H1 (cell line): ENCODE data around the gene NR3C2. TPM values are rescaled to one million over a fixed set of nuclear protein-coding genes. Genes with fewer than 3 reads are reported as not detected.

ENCODE experiments used
- CTCF ChIA-PET: fragments of 300-600 bp; sonication (Branson Sonifier 250); formaldehyde crosslinking; loops from one replicate; lab custom pipeline; 2021; ENCODE audit not compliant: partially characterized antibody; lab: Charles Lee
- POLR2A ChIA-PET: fragments of 300-600 bp; sonication (Branson Sonifier 250); formaldehyde crosslinking; loops from one replicate; lab custom pipeline; 2021; ENCODE audit warnings: inconsistent platforms; ENCODE audit not compliant: partially characterized antibody; lab: Charles Lee
- DNase-seq, 2 experiments: peaks; one replicate each; pipeline versions ENCODE4 v3.0.0 to v3.0.0-alpha.2; 2010 to 2022; ENCODE audit warnings: low spot score in 2 of 2, low read depth in 1 of 2, mixed read lengths in 1 of 2
- FAIRE-seq: peaks from 2 replicates; lab custom pipeline; 2011; peaks lifted over from hg19 to GRCh38; lab: Jason Lieb, UNC
- H2AFZ ChIP-seq: 2 replicates; pipeline ENCODE4 v1.8.1; 2012; ENCODE audit warnings: low read length, inconsistent platforms
- H2AK5ac ChIP-seq: 2 replicates; pipeline ENCODE4 v1.6.1; 2013; ENCODE audit warnings: low read depth, low read length
- H2BK120ac ChIP-seq: replicated peaks from 2 replicates; pipeline ENCODE3; 2013; ENCODE audit warnings: low read depth, low read length, inconsistent platforms
- H2BK12ac ChIP-seq: 2 replicates; pipeline ENCODE4 v1.6.1; 2013; ENCODE audit warnings: low read depth, low read length
- H2BK15ac ChIP-seq: 2 replicates; pipeline ENCODE4 v1.6.1; 2013; ENCODE audit warnings: low read length
- H2BK20ac ChIP-seq: 2 replicates; pipeline ENCODE4 v1.6.1; 2013; ENCODE audit warnings: low read length
- H2BK5ac ChIP-seq: 2 replicates; pipeline ENCODE4 v1.6.1; 2013; ENCODE audit warnings: low read depth, low read length
- H3K14ac ChIP-seq: 2 replicates; pipeline ENCODE4 v1.6.1; 2013; ENCODE audit warnings: inconsistent platforms; ENCODE audit not compliant: insufficient read length
- H3K18ac ChIP-seq: 2 replicates; pipeline ENCODE4 v1.6.1; 2013; ENCODE audit warnings: low read length; ENCODE audit errors: extremely low read depth
- H3K23ac ChIP-seq: 2 replicates; pipeline ENCODE4 v1.6.1; 2013; ENCODE audit warnings: inconsistent platforms; ENCODE audit not compliant: insufficient read length
- H3K23me2 ChIP-seq: 2 replicates; pipeline ENCODE4 v1.6.1; 2013; ENCODE audit warnings: low read depth, low read length
- H3K27ac ChIP-seq: 2 replicates; pipeline ENCODE4 v1.6.1; 2011; ENCODE audit warnings: low read depth, low read length, inconsistent platforms
- H3K27me3 ChIP-seq, 4 experiments: replicated peaks in 1 of 4; 1 replicate in 1 of 4; 2 replicates in 3 of 4; pipeline versions ENCODE4 v1.6.1 to v1.8.1; 2011 to 2013; ENCODE audit warnings: low read length in 3 of 4, mild to moderate bottlenecking in 3 of 4, inconsistent platforms in 2 of 4, mixed read lengths in 2 of 4, moderate library complexity in 1 of 4; ENCODE audit not compliant: control insufficient read depth in 3 of 4, insufficient read depth in 3 of 4; ENCODE audit errors: extremely low read depth in 1 of 4
- H3K36me3 ChIP-seq, 4 experiments: 2 replicates each; pipeline versions ENCODE4 v1.6.1 to v1.8.1; 2011 to 2013; ENCODE audit warnings: mild to moderate bottlenecking in 4 of 4, low read length in 3 of 4, moderate library complexity in 2 of 4, control low read depth in 1 of 4, inconsistent platforms in 1 of 4; ENCODE audit not compliant: insufficient read depth in 4 of 4, control insufficient read depth in 2 of 4
- H3K4ac ChIP-seq: replicated peaks from 2 replicates; pipeline ENCODE3; 2013; ENCODE audit warnings: low read length, low read depth, mixed read lengths, inconsistent platforms; ENCODE audit not compliant: insufficient read length
- H3K4me1 ChIP-seq, 4 experiments: replicated peaks in 1 of 4; 1 replicate in 1 of 4; 2 replicates in 3 of 4; pipeline versions ENCODE4 v1.6.1 to v1.8.1; 2011 to 2013; ENCODE audit warnings: low read length in 3 of 4, inconsistent platforms in 2 of 4, mixed read lengths in 1 of 4; ENCODE audit not compliant: insufficient read depth in 4 of 4, control insufficient read depth in 3 of 4
- H3K4me2 ChIP-seq, 2 experiments: 2 replicates each; pipeline versions ENCODE4 v1.6.1 to v1.8.1; 2011 to 2013; ENCODE audit warnings: low read depth in 2 of 2, low read length in 2 of 2, control low read depth in 1 of 2, inconsistent platforms in 1 of 2, mild to moderate bottlenecking in 1 of 2; ENCODE audit not compliant: insufficient read depth in 1 of 2
- H3K4me3 ChIP-seq, 4 experiments: fragments of 200-600, 300-600 bp in 1 of 4; sonication (generic), shearing (Covaris generic), sonication (Bioruptor Twin) in 1 of 4; 2 replicates each; pipeline versions ENCODE4 v1.5.1 to v1.8.1; 2011 to 2016; ENCODE audit warnings: low read length in 4 of 4, low read depth in 3 of 4, control low read depth in 2 of 4, inconsistent platforms in 2 of 4, mild to moderate bottlenecking in 2 of 4, mixed read lengths in 1 of 4, moderate library complexity in 1 of 4; ENCODE audit not compliant: insufficient read depth in 2 of 4; ENCODE audit errors: extremely low read depth in 1 of 4
- H3K56ac ChIP-seq: replicated peaks from 2 replicates; pipeline ENCODE3; 2013; ENCODE audit warnings: low read depth, mild to moderate bottlenecking, mixed read lengths, low read length, inconsistent platforms; ENCODE audit not compliant: insufficient read length
- H3K79me1 ChIP-seq: 2 replicates; pipeline ENCODE4 v1.6.1; 2013; ENCODE audit warnings: low read depth, low read length, control low read depth
- H3K79me2 ChIP-seq, 2 experiments: 2 replicates each; pipeline versions ENCODE4 v1.6.1 to v1.8.1; 2012 to 2013; ENCODE audit warnings: low read length in 2 of 2, mild to moderate bottlenecking in 2 of 2, inconsistent platforms in 1 of 2; ENCODE audit not compliant: insufficient read depth in 2 of 2, control insufficient read depth in 1 of 2
- H3K9ac ChIP-seq, 4 experiments: replicated peaks in 1 of 4; 1 replicate in 1 of 4; 2 replicates in 3 of 4; pipeline versions ENCODE4 v1.6.1 to v1.8.1; 2011 to 2013; ENCODE audit warnings: low read depth in 3 of 4, low read length in 3 of 4, control low read depth in 2 of 4, mild to moderate bottlenecking in 2 of 4, moderate library complexity in 2 of 4, inconsistent platforms in 1 of 4; ENCODE audit errors: extremely low read depth in 1 of 4
- H3K9me3 ChIP-seq, 2 experiments: 2 replicates each; pipeline versions ENCODE4 v1.6.1 to v1.8.1; 2012 to 2013; ENCODE audit warnings: mild to moderate bottlenecking in 2 of 2, moderate library complexity in 2 of 2, control low read depth in 1 of 2, inconsistent platforms in 1 of 2, low read depth in 1 of 2, low read length in 1 of 2, mixed read lengths in 1 of 2; ENCODE audit not compliant: insufficient read depth in 2 of 2
- H4K20me1 ChIP-seq, 2 experiments: replicated peaks in 1 of 2; 2 replicates each; pipeline versions ENCODE3 to v1.8.1; 2011 to 2013; ENCODE audit warnings: inconsistent platforms in 2 of 2, low read length in 2 of 2, mild to moderate bottlenecking in 1 of 2; ENCODE audit not compliant: insufficient read depth in 2 of 2, control insufficient read depth in 1 of 2
- H4K5ac ChIP-seq: 2 replicates; pipeline ENCODE4 v1.6.1; 2013; ENCODE audit warnings: low read length, low read depth, mixed read lengths, inconsistent platforms; ENCODE audit not compliant: insufficient read length
- H4K8ac ChIP-seq: 2 replicates; pipeline ENCODE4 v1.8.0; 2013; ENCODE audit warnings: mild to moderate bottlenecking, moderate library complexity, low read length, inconsistent platforms; ENCODE audit not compliant: insufficient read depth; ENCODE audit errors: extremely low read depth
- H4K91ac ChIP-seq: replicated peaks from 2 replicates; pipeline ENCODE3; 2013; ENCODE audit warnings: low read length, mixed read lengths, inconsistent platforms; ENCODE audit not compliant: insufficient read length
- RBBP5 ChIP-seq: IDR thresholded peaks from 2 replicates; pipeline ENCODE4 v1.7.1; 2012; ENCODE audit warnings: low read depth, mild to moderate bottlenecking, inconsistent platforms, low read length, moderate library complexity, borderline replicate concordance
- WGBS, 2 experiments: shearing (Covaris generic) in 1 of 2; methylation state at CpG; one replicate each; pipeline versions ENCODE4 v1.1.6 to v1.1.7; 2013 to 2015; ENCODE audit warnings: low lambda C conversion rate in 2 of 2, mixed read lengths in 2 of 2, inconsistent platforms in 1 of 2, low coverage in 1 of 2, missing lambda C conversion rate in 1 of 2; ENCODE audit not compliant: insufficient replicate concordance in 2 of 2, insufficient coverage in 1 of 2, insufficient read length in 1 of 2; ENCODE audit errors: extremely low coverage in 1 of 2, missing lambda C conversion rate in 1 of 2; 5-methylcytosine and 5-hydroxymethylcytosine counted together
- polyA plus RNA-seq, 7 experiments: library from polyadenylated mRNA; depleted of rRNA in 3 of 7; stranded (reverse) in 5 of 7; unstranded in 2 of 7; fragments of >200 nt in 5 of 7; fragments of 200-250 nt in 2 of 7; gene quantifications; 1 replicate in 5 of 7; 2 replicates in 1 of 7; 4 replicates in 1 of 7; pipeline versions ENCODE4 v1.2.1 to v1.2.3, GENCODE V29; 2011 to 2013; ENCODE audit warnings: missing spikeins in 2 of 7, mixed read lengths in 2 of 7
- total RNA-seq: library from RNA; stranded (reverse); fragmentation: NEBNext Ultra II Directional; extraction: Animal tissue kit (Norgen Biotek cat#: 25700); gene quantifications from 2 replicates; pipeline ENCODE4 v1.2.1, GENCODE V29; 2021

Gene NR3C2
- total and polyA plus RNA-seq, 2 of the 8 experiments (the other 6 are each of a cell fraction or from before 2014, with no cell fraction given), result 0.80 to 3.9 TPM

GRCh38 chr4:148330161-148330560, 112.1 kb downstream of the NR3C2 start:
- TF ChIP-seq RBBP5, result no peak
- no peaks in the 10 kb centered on the region for H3K27me3 ChIP-seq
- POLR2A ChIA-PET, result no interaction called here

More at GRCh38 chr4:148330161-148330560, 112.1 kb downstream of the NR3C2 start:
- no peak overlapping the region for H3K23ac ChIP-seq
- H2BK20ac ChIP-seq, result no peak overlapping the region
- H3K79me1 ChIP-seq, result no peaks in the 10 kb centered on the region
- H3K27ac ChIP-seq, result no peak overlapping the region
- 84% methylated on average over 5 of the region's 5 CpGs; no CpG with 5 or more reads in 1 of the 2 experiments for WGBS, 2 experiments
- DNase-seq (no peak), FAIRE-seq (no peak)
- H3K56ac ChIP-seq, result no peak overlapping the region
- H2BK15ac ChIP-seq, result no peak overlapping the region
- no peak overlapping the region for H3K18ac ChIP-seq
- H3K79me2 ChIP-seq, result no peaks in the 10 kb centered on the region
- no peak overlapping the region for H2AFZ ChIP-seq
- peaks cover 0 to 4% (median 2%) of the 10 kb centered on the region in 4 experiments; a peak in 3 of 7 replicates for H3K4me1 ChIP-seq
- no peak overlapping the region for H3K14ac ChIP-seq
- no peak overlapping the region for H3K9ac ChIP-seq
- H4K20me1 ChIP-seq, result no peaks in the 10 kb centered on the region
- no peak overlapping the region for H4K5ac ChIP-seq
- H3K4me2 ChIP-seq, result no peak overlapping the region
- no peaks in the 10 kb centered on the region for H3K23me2 ChIP-seq
- no peak overlapping the region for H3K4me3 ChIP-seq
- no peaks in the 10 kb centered on the region for H3K9me3 ChIP-seq
- no peak overlapping the region for H3K4ac ChIP-seq
- H2BK5ac ChIP-seq, result no peak overlapping the region
- H2AK5ac ChIP-seq, result no peak overlapping the region
- no peak overlapping the region for H4K91ac ChIP-seq
- H2BK120ac ChIP-seq, result no peak overlapping the region
- no peak overlapping the region for H2BK12ac ChIP-seq
- CTCF ChIA-PET, result interaction anchor here (0.6 kb wide), 1 partner anchor 86 kb away, joined by 3 read pairs; no protein-coding TSS in a partner anchor
- no peaks in the 10 kb centered on the region for H3K36me3 ChIP-seq
- no peak overlapping the region for H4K8ac ChIP-seq
